Measurements from ENCODE around the gene CACNA1C.

- TF ChIP-seq TEAD4 (IDR thresholded peaks at IDR 0.05; ENCODE audit: borderline replicate concordance, insufficient read depth) (no peak), CTCF (IDR thresholded peaks at IDR 0.05) (no peak), NFIC (IDR thresholded peaks at IDR 0.05; ENCODE audit: borderline replicate concordance) (no peak), EZH2phosphoT487 (IDR thresholded peaks at IDR 0.05; ENCODE audit: borderline replicate concordance, low read depth) (no peak), USF2 (IDR thresholded peaks at IDR 0.05; ENCODE audit: borderline replicate concordance, low read depth, low read length) (no peak), POLR2AphosphoS5 (IDR thresholded peaks at IDR 0.05; ENCODE audit: low read depth, low read length) (no peak), EP300 (IDR thresholded peaks at IDR 0.05; ENCODE audit: borderline replicate concordance in 1 of 2, low read depth in 1 of 2, low read length in 1 of 2) (no peak), RAD21 (IDR thresholded peaks at IDR 0.05; ENCODE audit: low read length) (no peak), REST (IDR thresholded peaks at IDR 0.05; ENCODE audit: low read depth, low read length) (no peak), JUND (IDR thresholded peaks at IDR 0.05) (no peak), RXRA (IDR thresholded peaks at IDR 0.05; ENCODE audit: borderline replicate concordance, low read depth) (no peak), MEF2A (IDR thresholded peaks at IDR 0.05; ENCODE audit: borderline replicate concordance, low read depth) (no peak), RCOR1 (IDR thresholded peaks at IDR 0.05; ENCODE audit: low read length) (no peak), RFX5 (IDR thresholded peaks at IDR 0.05; ENCODE audit: low read length) (no peak)
Measured at GRCh38 chr12:2461645-2462044, 408.9 kb downstream of the CACNA1C start.
